GM12878 (cell line): ENCODE results near the gene AMMECR1. TPM values are rescaled to one million over a fixed set of nuclear protein-coding genes. Genes with fewer than 3 reads are reported as not detected.

Experiments
- ATAC-seq: fragments of 200-7000 bp; cut with Tn5 transposase; 3 replicates; pipeline ENCODE4 v1.9.1; 2020; ENCODE audit warnings: mild to moderate bottlenecking, moderate library complexity
- BruUV-seq: library from RNA; stranded (reverse); fragments of 400-500 nt; replicated peaks from 2 replicates; lab custom pipeline; 2021; lab: Mats Ljungman, UMichigan
- CTCF ChIA-PET: fragments of 300-600 bp; sonication (Branson Sonifier 250); formaldehyde crosslinking; extraction: SDS; loops from one replicate; lab custom pipeline; 2021; ENCODE audit warnings: inconsistent platforms; lab: Yijun Ruan, JAX
- POLR2A ChIA-PET: fragments of 350-600 bp; formaldehyde crosslinking; extraction: SDS; loops from one replicate; lab custom pipeline; 2021; ENCODE audit warnings: inconsistent platforms; lab: Charles Lee
- RAD21 ChIA-PET: fragments of 300-600 bp; sonication (Branson Sonifier 250); formaldehyde crosslinking; loops from one replicate; lab custom pipeline; 2023; ENCODE audit warnings: antibody characterized with exemption; ENCODE audit not compliant: unreplicated experiment; lab: Charles Lee
- SMC1A ChIA-PET: fragments of 300-600 bp; sonication (Branson Sonifier 250); formaldehyde crosslinking; loops from one replicate; lab custom pipeline; 2023; ENCODE audit not compliant: unreplicated experiment, uncharacterized antibody; lab: Charles Lee
- DNase-seq: peaks from one replicate; pipeline ENCODE4 v3.0.0-alpha.2; 2011; ENCODE audit warnings: low read depth, low spot score
- FAIRE-seq: peaks from 3 replicates; lab custom pipeline; 2011; peaks lifted over from hg19 to GRCh38; lab: Jason Lieb, UNC
- H2AFZ ChIP-seq: 2 replicates; pipeline ENCODE4 v1.6.0; 2011; ENCODE audit warnings: low read depth, low read length, control low read depth; ENCODE audit not compliant: control insufficient read depth
- H3K27ac ChIP-seq: 2 replicates; pipeline ENCODE4 v1.5.1; 2011; ENCODE audit warnings: control low read depth; ENCODE audit not compliant: control insufficient read depth, insufficient read depth
- H3K27me3 ChIP-seq, 2 experiments: replicated peaks in 1 of 2; 2 replicates each; pipeline versions ENCODE4 v1.6.0 to v1.6.1; 2011; ENCODE audit warnings: low read length in 1 of 2; ENCODE audit not compliant: control insufficient read depth in 2 of 2, insufficient read depth in 2 of 2
- H3K36me3 ChIP-seq, 2 experiments: 2 replicates each; pipeline ENCODE4 v1.5.1; 2011; ENCODE audit warnings: low read length in 1 of 2; ENCODE audit not compliant: control insufficient read depth in 2 of 2, insufficient read depth in 2 of 2
- H3K4me1 ChIP-seq: 2 replicates; pipeline ENCODE4 v1.6.1; 2011; ENCODE audit warnings: mild to moderate bottlenecking, low read length, moderate library complexity, mixed read lengths; ENCODE audit not compliant: control insufficient read depth, insufficient read depth
- H3K4me2 ChIP-seq: 2 replicates; pipeline ENCODE4 v1.6.0; 2011; ENCODE audit warnings: control low read depth; ENCODE audit not compliant: control insufficient read depth, insufficient read depth
- H3K4me3 ChIP-seq: fragments of 200-600 bp; sonication (generic); 2 replicates; pipeline ENCODE4 v1.5.1; 2016
- H3K79me2 ChIP-seq: 2 replicates; pipeline ENCODE4 v1.6.0; 2011; ENCODE audit warnings: low read length; ENCODE audit not compliant: control insufficient read depth, insufficient read depth
- H3K9ac ChIP-seq: 2 replicates; pipeline ENCODE4 v1.8.0; 2011; ENCODE audit warnings: low read length, control low read depth, mixed read lengths; ENCODE audit not compliant: control insufficient read depth, insufficient read depth
- H3K9me3 ChIP-seq: replicated peaks from 3 replicates; pipeline ENCODE4 v1.5.1; 2011; ENCODE audit warnings: mild to moderate bottlenecking, low read length; ENCODE audit not compliant: control insufficient read depth, insufficient read depth
- H4K20me1 ChIP-seq: 2 replicates; pipeline ENCODE4 v1.6.0; 2011; ENCODE audit not compliant: control insufficient read depth, insufficient read depth
- ATF3 ChIP-seq: IDR thresholded peaks from 2 replicates; pipeline ENCODE4 v1.6.1; 2011; ENCODE audit warnings: low read depth, mild to moderate bottlenecking, low read length, moderate library complexity, borderline replicate concordance; ENCODE audit errors: extremely low read depth
- BCLAF1 ChIP-seq: fragments of 450-650 bp; IDR thresholded peaks from 2 replicates; pipeline ENCODE4 v1.6.1; 2017; ENCODE audit warnings: antibody characterized with exemption, mild to moderate bottlenecking, moderate library complexity
- E2F4 ChIP-seq: IDR thresholded peaks from 2 replicates; pipeline ENCODE4 v1.6.1; 2012; ENCODE audit warnings: low read depth, low read length, improper control_type of control experiment
- ETV6 ChIP-seq, 2 experiments: fragments of 450-650 bp in 1 of 2; IDR thresholded peaks in 1 of 2; conservative IDR thresholded peaks in 1 of 2; 2 replicates each; pipeline ENCODE4 v1.6.1; 2014; ENCODE audit warnings: antibody characterized with exemption in 1 of 2, borderline replicate concordance in 1 of 2, low read depth in 1 of 2, mild to moderate bottlenecking in 1 of 2, moderate library complexity in 1 of 2
- EZH2 ChIP-seq: IDR thresholded peaks from 2 replicates; pipeline ENCODE4 v1.6.1; 2012; ENCODE audit warnings: low read depth, mild to moderate bottlenecking, control low read depth, inconsistent platforms, low read length, borderline replicate concordance; ENCODE audit not compliant: control insufficient read depth
- IRF3 ChIP-seq: fragments of 450-650 bp; IDR thresholded peaks from 2 replicates; pipeline ENCODE4 v1.6.1; 2014; ENCODE audit warnings: mild to moderate bottlenecking
- KAT2A ChIP-seq: conservative IDR thresholded peaks from 2 replicates; pipeline ENCODE4 v1.6.1; 2011; ENCODE audit warnings: low read depth, low read length; ENCODE audit not compliant: control insufficient read depth
- MXI1 ChIP-seq: fragments of 150-350 bp; IDR thresholded peaks from 2 replicates; pipeline ENCODE4 v1.6.1; 2011; ENCODE audit warnings: low read depth, mild to moderate bottlenecking, inconsistent platforms, low read length, improper control_type of control experiment
- PBX3 ChIP-seq: IDR thresholded peaks from 2 replicates; pipeline ENCODE4 v1.6.1; 2011; ENCODE audit warnings: mild to moderate bottlenecking, low read depth, low read length, moderate library complexity; ENCODE audit not compliant: insufficient replicate concordance
- PML ChIP-seq: IDR thresholded peaks from 2 replicates; pipeline ENCODE4 v1.6.1; 2012; ENCODE audit warnings: low read length, inconsistent platforms
- SREBF2 ChIP-seq: IDR thresholded peaks from 2 replicates; pipeline ENCODE4 v1.6.1; 2012; ENCODE audit warnings: mild to moderate bottlenecking, low read length
- SUZ12 ChIP-seq: fragments of 200-600 bp; sonication (generic); IDR thresholded peaks from one replicate; pipeline ENCODE4 v1.6.1; 2018; ENCODE audit warnings: antibody characterized with exemption, mild to moderate bottlenecking; ENCODE audit not compliant: unreplicated experiment
- WGBS: methylation state at CpG from one replicate; pipeline ENCODE4 v1.1.6; 2016; ENCODE audit warnings: low lambda C conversion rate; ENCODE audit not compliant: insufficient replicate concordance, insufficient coverage; ENCODE audit errors: missing lambda C conversion rate; 5-methylcytosine and 5-hydroxymethylcytosine counted together
- in situ Hi-C: fragments of 300-500 bp; cut with MboI; formaldehyde crosslinking; loops from 9 replicates; pipeline ENCODE4 v1.14.3; 2018; ENCODE audit warnings: mixed read lengths
- intact Hi-C: fragments of 100-400 bp; cut with micrococcal nuclease; formaldehyde crosslinking; loops from one replicate; pipeline ENCODE4 v1.14.2; 2022; ENCODE audit not compliant: unreplicated experiment
- polyA plus RNA-seq, 11 experiments: library from polyadenylated mRNA; depleted of rRNA in 4 of 11; unstranded in 6 of 11; stranded (reverse) in 5 of 11; fragments of >200 nt; fragmentation: Nextera tagmentation in 4 of 11; fragmentation: Illumina TruSeq in 1 of 11; extraction: Ambion mirVana in 4 of 11; extraction: Trizol in 1 of 11; gene quantifications; 1 replicate in 1 of 11; 2 replicates in 10 of 11; pipeline versions ENCODE4 v1.2.1 to v1.2.3, GENCODE V29; 2011 to 2016; ENCODE audit warnings: inconsistent platforms in 2 of 11, missing spikeins in 2 of 11, low read depth in 1 of 11
- total RNA-seq, 4 experiments: library from RNA; depleted of rRNA in 3 of 4; stranded (reverse); fragments of >200 nt in 3 of 4; fragmentation: Illumina TruSeq in 1 of 4; extraction: Trizol in 1 of 4; gene quantifications; 2 replicates each; pipeline versions ENCODE4 v1.2.1 to v1.2.3, GENCODE V29; 2013 to 2021

AMMECR1 gene
- total and polyA plus RNA-seq, 10 of the 15 experiments (the other 5 are each of a cell fraction or from before 2014, with no cell fraction given): 4.9 to 25.6 (median 10.7) TPM

GRCh38 chrX:110326712-110327111 is 8.8 kb upstream of the AMMECR1 start:
- ChIA-PET RAD21 (no interaction called here), CTCF (no interaction called here), POLR2A (no interaction called here), SMC1A (no interaction called here)
- Histone ChIP-seq H3K4me2 (no peak overlapping the region), H4K20me1 (no peaks in the 10 kb centered on the region), H3K79me2 (no peaks in the 10 kb centered on the region), H3K9ac (no peak overlapping the region), H2AFZ (no peak overlapping the region), H3K36me3 (no peaks in the 10 kb centered on the region), H3K9me3 (no peaks in the 10 kb centered on the region; the same call in 2 of the 3 replicates), H3K27me3 (no peaks in the 10 kb centered on the region), H3K27ac (no peak overlapping the region), H3K4me1 (no peaks in the 10 kb centered on the region), H3K4me3 (no peak overlapping the region)
- intact Hi-C loops: no loop called here
- no peak for FAIRE-seq
- BruUV-seq: no TSS peak
- no peak for ATAC-seq
- no peak for DNase-seq
- in situ Hi-C loops: no loop called here
- WGBS: 58% methylated on average over 4 of the region's 4 CpGs
- TF ChIP-seq EZH2: no peak
- TF ChIP-seq ATF3: no peak
- no peak for TF ChIP-seq SREBF2
- TF ChIP-seq E2F4: no peak
- no peak for TF ChIP-seq PBX3
- no peak for TF ChIP-seq MXI1
- no peak for TF ChIP-seq PML
- TF ChIP-seq KAT2A: no peak
- no peak for TF ChIP-seq BCLAF1
- TF ChIP-seq ETV6 (conservative IDR thresholded peaks at IDR 0.05 in 1 of 2, IDR thresholded peaks at IDR 0.05 in 1 of 2; ENCODE audit: borderline replicate concordance in 1 of 2, low read depth in 1 of 2): no peak
- TF ChIP-seq SUZ12: no peak
- TF ChIP-seq IRF3: no peak
